GM12892 (cell line): ENCODE results near the gene PRKAG2.
"Not testable (repeated sequence)": the region's sequence is repeated elsewhere in the genome, so short reads cannot be mapped to it uniquely, and the experiment has no call there.

Experiments used
- DNase-seq: peaks from one replicate; pipeline ENCODE4 v3.0.0; 2011; ENCODE audit not compliant: insufficient read length
- FAIRE-seq: peaks from 2 replicates; lab custom pipeline; 2011; peaks lifted over from hg19 to GRCh38; lab: Jason Lieb, UNC
- POLR2A ChIP-seq: IDR thresholded peaks from 2 replicates; pipeline ENCODE4 v1.6.1; 2011; ENCODE audit warnings: low read depth, low read length, control low read depth
- POLR2AphosphoS5 ChIP-seq: IDR thresholded peaks from 2 replicates; pipeline ENCODE4 v1.6.1; 2011; ENCODE audit warnings: low read depth, low read length, control low read depth
- TAF1 ChIP-seq: IDR thresholded peaks from 2 replicates; pipeline ENCODE4 v1.6.1; 2011; ENCODE audit warnings: low read depth, mild to moderate bottlenecking, control low read depth, low read length, borderline replicate concordance

Gene PRKAG2

GRCh38 chr7:151836191-151836926 lies 40.6 kb downstream of the PRKAG2 start:
- DNase-seq (no peak), FAIRE-seq (no peak)
- TF ChIP-seq POLR2AphosphoS5 (no peak), TAF1 (no peak), POLR2A (no peak)

DNA sequence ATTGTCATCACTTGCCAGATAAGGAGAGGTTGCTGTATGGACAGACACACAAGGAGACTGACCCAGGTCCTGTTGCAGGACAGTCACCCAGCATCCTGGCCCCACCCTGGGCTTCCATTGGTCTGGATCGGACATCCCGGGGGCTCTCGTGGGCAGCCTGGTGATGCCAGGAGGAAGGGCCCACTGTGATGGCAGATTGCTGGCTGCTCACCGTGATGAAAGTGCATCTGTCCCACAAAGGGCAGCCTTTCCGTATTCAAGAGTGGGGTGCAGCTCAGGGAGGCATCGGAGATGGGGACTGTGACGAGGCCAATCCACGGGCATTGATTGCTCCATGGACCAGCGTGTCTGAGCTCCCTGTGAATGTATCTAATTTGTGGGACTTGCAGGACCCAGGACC lies 41.3 kb downstream of the PRKAG2 start:
- no peak for DNase-seq
- FAIRE-seq, result no peak
- TF ChIP-seq POLR2A (no peak), POLR2AphosphoS5 (no peak)

DNA sequence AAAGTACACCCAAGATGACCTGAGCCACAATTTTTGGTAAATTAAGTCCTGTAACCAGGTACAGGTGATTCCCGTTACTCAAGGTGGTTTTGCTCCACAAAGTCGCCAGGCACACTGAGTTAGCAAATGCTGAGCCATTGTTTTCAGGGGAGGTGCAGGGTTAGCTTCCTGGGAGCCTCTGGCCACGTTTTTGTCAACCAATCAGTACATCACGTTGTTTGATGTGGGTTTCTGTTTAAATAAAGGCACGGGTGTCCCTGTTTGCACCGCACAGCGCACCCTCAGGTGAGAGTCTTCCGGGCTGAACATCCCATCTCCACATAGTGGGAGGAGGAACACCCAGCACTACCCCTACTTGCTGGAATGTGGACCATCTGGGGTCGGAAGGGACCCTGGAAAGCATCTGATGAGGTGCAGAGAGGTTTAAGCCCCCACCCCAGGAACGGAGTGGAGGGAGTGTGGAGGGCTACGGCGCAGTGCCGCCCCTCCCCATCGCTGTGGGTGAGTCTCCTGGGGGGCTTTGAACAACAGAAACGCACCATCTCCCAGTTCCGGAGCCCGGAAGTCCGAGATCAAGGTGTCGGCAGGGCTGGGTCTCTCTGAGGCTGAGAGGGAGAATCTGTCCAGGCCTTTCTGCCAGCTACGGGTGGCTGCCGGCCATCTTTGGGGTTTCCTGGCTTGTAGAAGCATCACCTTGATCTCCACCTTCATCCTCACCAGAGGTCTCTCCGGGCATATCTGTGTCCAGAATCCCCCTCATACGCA lies 42.5 kb downstream of the PRKAG2 start:
- no peak for DNase-seq
- no peak for FAIRE-seq
- TF ChIP-seq POLR2A (no peak), TAF1 (no peak), POLR2AphosphoS5 (no peak)

- no peak for FAIRE-seq
- no peak for DNase-seq
- TF ChIP-seq POLR2A (no peak), TAF1 (no peak), POLR2AphosphoS5 (no peak)
These were observed 43.2 kb downstream of the PRKAG2 start for GRCh38 chr7:151833691-151834090.

DNA sequence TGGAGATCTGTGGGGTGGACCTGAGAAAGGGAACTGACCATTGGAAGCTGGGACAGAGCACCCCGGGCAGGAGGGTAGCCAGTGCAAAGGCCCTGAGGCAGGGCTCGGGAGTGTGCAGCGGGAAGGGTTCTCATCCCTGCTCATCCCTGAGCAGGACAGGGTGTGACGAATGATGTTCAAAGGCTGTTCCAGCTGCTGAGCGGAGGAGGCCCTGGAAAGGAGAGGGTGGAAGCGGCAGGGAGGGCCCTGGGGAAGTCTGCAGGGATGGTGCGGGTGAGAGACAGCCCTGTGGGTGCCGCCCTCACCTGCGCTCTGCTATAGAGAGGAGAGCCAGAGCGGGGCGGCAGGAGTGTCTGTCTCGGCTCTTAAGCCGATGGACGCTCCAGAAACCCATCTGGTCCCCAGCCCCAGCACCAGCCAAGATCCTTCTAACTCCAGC lies 43.7 kb downstream of the PRKAG2 start:
- FAIRE-seq (no peak), DNase-seq (no peak)
- TF ChIP-seq POLR2AphosphoS5, result no peak
- TF ChIP-seq TAF1, result no peak
- no peak for TF ChIP-seq POLR2A

DNA sequence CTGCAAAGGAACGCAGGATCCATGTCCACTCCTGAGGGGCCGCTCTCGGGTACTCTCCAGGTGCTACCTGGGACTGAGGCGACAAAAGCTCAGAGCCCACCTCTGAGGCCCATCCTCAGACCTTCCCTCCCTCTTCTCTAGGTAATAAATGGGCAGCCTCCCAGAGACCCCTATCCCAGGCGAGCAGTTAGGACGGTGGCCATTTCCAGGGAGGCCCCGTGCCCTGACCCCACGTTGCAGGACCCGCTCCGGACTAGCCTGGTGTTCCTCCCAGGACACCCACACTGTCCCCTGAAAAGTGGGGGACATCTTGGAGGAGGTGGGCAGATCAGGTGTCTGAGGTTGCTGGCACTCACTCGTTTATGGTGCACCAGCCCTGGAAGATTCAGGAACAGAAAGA lies 44.3 kb downstream of the PRKAG2 start:
- TF ChIP-seq POLR2AphosphoS5 (no peak), TAF1 (no peak), POLR2A (no peak)
- DNase-seq (no peak), FAIRE-seq (no peak)

- TF ChIP-seq POLR2AphosphoS5 (no peak), POLR2A (no peak), TAF1 (no peak)
- no peak for FAIRE-seq
- no peak for DNase-seq
These were observed 44.8 kb downstream of the PRKAG2 start for GRCh38 chr7:151832138-151832537.

DNA sequence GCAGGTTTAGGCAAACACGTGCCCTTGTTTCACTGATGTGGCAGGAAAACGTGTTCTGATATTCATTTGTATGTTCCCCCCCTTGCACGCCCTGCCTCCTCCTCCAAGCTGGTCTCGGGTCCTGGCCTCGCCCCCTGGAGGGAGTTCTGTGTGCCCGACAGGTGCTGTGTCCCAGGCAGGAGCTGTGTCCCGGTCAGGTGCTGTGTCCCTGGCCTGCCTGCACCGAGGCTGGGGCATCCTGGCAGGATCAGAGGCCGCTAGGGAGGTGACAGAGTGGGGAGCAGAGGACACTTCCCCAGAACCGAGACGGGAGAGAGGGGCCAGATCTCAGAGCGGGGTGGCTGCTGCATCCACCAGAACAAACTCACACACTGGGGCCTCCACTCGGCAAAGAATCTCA lies 45.3 kb downstream of the PRKAG2 start:
- TF ChIP-seq POLR2A (no peak), TAF1 (no peak), POLR2AphosphoS5 (no peak)

GRCh38 chr7:151830121-151830830 lies 46.6 kb downstream of the PRKAG2 start:
- TF ChIP-seq TAF1 (no peak), POLR2A (no peak), POLR2AphosphoS5 (no peak)
- FAIRE-seq (no peak), DNase-seq (no peak)

More for the DNA sequence above, 45.3 kb downstream of the PRKAG2 start:
- FAIRE-seq (no peak), DNase-seq (no peak)

GRCh38 chr7:151829707-151830106 lies 47.2 kb downstream of the PRKAG2 start:
- DNase-seq, result no peak
- no peak for TF ChIP-seq POLR2AphosphoS5
- TF ChIP-seq POLR2A, result no peak
- TF ChIP-seq TAF1, result no peak

GRCh38 chr7:151827620-151828019 lies 49.3 kb downstream of the PRKAG2 start:
- DNase-seq, result no peak
- FAIRE-seq, result no peak
- TF ChIP-seq POLR2AphosphoS5, result no peak
- no peak for TF ChIP-seq TAF1
- TF ChIP-seq POLR2A, result no peak

More at GRCh38 chr7:151829707-151830106, 47.2 kb downstream of the PRKAG2 start:
- no peak for FAIRE-seq

- FAIRE-seq, result not testable (repeated sequence)
These were observed 50.6 kb downstream of the PRKAG2 start for GRCh38 chr7:151826316-151826715.

GRCh38 chr7:151825721-151826120 lies 51.2 kb downstream of the PRKAG2 start:
- DNase-seq (no peak), FAIRE-seq (no peak)
- TF ChIP-seq POLR2AphosphoS5 (no peak), POLR2A (no peak), TAF1 (no peak)

More at GRCh38 chr7:151826316-151826715, 50.6 kb downstream of the PRKAG2 start:
- not testable (repeated sequence) for DNase-seq
